GM10847 (cell line): ENCODE data around the gene IL9R.

Source experiments
- POLR2A ChIP-seq: IDR thresholded peaks from 2 replicates; pipeline ENCODE4 v1.6.1; 2011; ENCODE audit not compliant: insufficient read length; ENCODE audit errors: extremely low read depth

Gene IL9R

GRCh38 chrX:155995321-155995875, 2.1 kb upstream of the IL9R start:
- TF ChIP-seq POLR2A = no peak

- TF ChIP-seq POLR2A = no peak
Measured at GRCh38 chrX:155998116-155998515, 620 bp downstream of the IL9R start.

DNA sequence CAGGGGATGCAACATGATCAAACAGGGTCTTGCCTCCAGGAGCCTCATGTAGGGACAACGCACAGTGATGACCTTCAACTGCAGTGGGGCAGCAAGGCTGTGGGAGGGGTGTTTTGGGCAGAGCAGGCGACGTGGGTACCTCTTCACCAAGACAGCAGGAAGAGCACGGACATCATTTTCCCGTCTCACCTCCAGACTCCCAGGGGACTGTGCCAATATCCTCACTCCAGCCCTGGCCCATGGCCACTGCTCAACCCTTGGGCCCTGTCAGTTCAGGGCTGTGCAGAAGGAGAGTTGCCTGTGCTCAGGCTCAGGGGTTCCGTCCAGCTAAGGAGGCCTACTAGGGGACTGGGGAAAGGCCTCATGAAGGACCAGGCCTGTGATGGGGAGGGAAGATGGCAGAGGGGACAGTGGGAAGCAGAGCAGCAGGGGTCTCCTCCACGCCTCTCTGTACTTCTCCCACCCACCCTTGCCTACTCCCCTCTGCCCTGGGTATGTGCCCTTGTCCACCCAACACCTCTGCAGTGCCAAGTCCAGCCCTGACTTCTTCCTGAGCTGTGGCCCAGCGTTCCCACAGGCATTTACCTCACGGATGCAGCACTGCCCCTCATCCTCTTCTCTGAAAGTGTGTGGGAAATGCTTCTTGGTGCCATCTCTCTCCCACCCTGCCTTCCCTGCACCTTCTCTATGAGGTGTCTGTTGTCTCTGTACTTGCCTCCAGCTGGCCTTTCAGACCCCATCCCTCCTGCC, 1.4 kb downstream of the IL9R start:
- no peak for TF ChIP-seq POLR2A

- TF ChIP-seq POLR2A = no peak
Measured at GRCh38 chrX:156000361-156000926, 2.9 kb downstream of the IL9R start.

GRCh38 chrX:156001001-156001666, 3.6 kb downstream of the IL9R start:
- no peak for TF ChIP-seq POLR2A

- no peak for TF ChIP-seq POLR2A
Measured at GRCh38 chrX:156001667-156002021, 4.1 kb downstream of the IL9R start.

GRCh38 chrX:156002507-156002906, 5.0 kb downstream of the IL9R start:
- no peak for TF ChIP-seq POLR2A

DNA sequence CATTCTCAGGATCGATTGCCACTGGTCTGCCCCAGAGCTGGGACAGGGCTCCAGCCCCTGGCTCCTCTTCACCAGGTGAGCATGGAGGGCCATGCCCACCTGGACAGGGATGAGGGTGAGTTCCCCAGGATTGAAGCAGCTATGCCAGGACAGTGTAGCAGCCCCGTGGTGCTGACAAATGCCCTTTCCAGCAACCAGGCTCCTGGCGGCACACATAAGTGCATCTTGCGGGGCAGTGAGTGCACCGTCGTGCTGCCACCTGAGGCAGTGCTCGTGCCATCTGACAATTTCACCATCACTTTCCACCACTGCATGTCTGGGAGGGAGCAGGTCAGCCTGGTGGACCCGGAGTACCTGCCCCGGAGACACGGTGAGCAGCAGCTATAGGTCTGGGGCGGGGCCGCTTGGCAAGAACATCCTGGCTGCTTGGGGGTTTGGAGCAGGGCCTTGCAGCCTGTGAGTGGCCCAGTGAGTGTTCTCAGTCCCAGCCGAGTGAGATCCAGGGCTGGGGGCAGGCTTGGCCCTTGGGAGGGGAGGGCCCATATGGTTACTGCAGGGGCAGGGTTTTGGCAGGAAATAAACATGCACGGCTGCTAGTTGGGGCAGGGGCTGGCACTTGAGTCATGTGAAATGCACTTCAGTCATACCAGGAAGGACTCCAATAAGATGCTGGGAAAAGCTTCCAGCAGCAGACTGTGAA, 6.1 kb downstream of the IL9R start:
- TF ChIP-seq POLR2A = no peak

DNA sequence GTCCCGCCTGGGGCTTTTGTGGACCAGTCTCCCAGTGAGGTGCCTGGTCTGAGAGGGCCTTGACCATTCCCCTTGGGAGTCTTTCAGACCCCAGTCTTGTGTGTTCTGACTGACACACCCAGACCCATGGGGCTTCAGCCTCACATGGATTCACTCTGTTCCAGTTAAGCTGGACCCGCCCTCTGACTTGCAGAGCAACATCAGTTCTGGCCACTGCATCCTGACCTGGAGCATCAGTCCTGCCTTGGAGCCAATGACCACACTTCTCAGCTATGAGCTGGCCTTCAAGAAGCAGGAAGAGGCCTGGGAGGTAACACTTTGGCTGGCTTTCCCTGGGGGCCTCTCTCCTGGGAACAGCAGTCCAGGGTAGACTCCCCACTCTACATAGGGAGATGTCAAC, 6.8 kb downstream of the IL9R start:
- TF ChIP-seq POLR2A = no peak

DNA sequence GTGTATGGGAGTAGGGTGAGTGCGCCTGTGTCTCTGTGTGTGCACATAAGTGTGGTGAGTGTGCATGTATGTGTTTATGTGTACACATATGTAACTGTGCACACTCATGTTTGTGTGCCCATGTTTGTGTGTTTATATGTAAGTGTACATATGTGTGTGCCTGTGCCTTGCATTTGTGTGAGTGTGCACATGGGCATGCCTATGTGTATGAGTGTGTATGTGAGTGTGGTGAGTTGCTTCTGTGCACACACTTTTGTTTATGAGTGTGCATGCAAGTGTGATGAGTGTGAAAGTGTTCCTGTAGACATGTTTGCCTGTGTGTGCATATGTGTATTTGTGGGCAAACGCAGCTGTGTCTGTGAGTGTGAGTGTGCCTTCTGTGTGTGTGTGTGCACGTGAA, 7.2 kb downstream of the IL9R start:
- TF ChIP-seq POLR2A = no peak

- no peak for TF ChIP-seq POLR2A
Measured at GRCh38 chrX:156005144-156005543, 7.6 kb downstream of the IL9R start.

- no peak for TF ChIP-seq POLR2A
Measured at GRCh38 chrX:156008915-156009314, 11.4 kb downstream of the IL9R start.
